SU-DHL-6 (cell line): ENCODE data around the gene TRPM2.

Experiments
- CTCF ChIP-seq: fragments of 200-600 bp; sonication (generic); IDR thresholded peaks from one replicate; pipeline ENCODE4 v1.5.1; 2017; ENCODE audit warnings: antibody characterized with exemption, mild to moderate bottlenecking, low read length, moderate library complexity; ENCODE audit not compliant: insufficient read depth, poor library complexity, severe bottlenecking
- EZH2phosphoT487 ChIP-seq: fragments of 200-600 bp; sonication (generic), shearing (Covaris generic); conservative IDR thresholded peaks from 2 replicates; pipeline ENCODE4 v1.6.1; 2018; ENCODE audit warnings: mild to moderate bottlenecking, antibody characterized with exemption, low read length, moderate library complexity, mixed read lengths

- TF ChIP-seq CTCF (no peak), EZH2phosphoT487 (no peak)
These were observed 51.9 kb downstream of the TRPM2 start for GRCh38 chr21:44405091-44405947.
